HCT116 (cell line): ENCODE data around the gene STK36. TPM values are rescaled to one million over a fixed set of nuclear protein-coding genes. Genes with fewer than 3 reads are reported as not detected.

Experiments
- ATAC-seq: fragments of 200-7000 bp; cut with Tn5 transposase; 2 replicates; pipeline ENCODE4 v1.9.1; 2020; ENCODE audit warnings: mild to moderate bottlenecking, moderate library complexity
- BruUV-seq: library from RNA; stranded (reverse); fragments of 400-500 nt; replicated peaks from 2 replicates; lab custom pipeline; 2021; lab: Mats Ljungman, UMichigan
- CTCF ChIA-PET: fragments of 300-600 bp; sonication (Branson Sonifier 250); formaldehyde crosslinking; loops from one replicate; lab custom pipeline; 2021; ENCODE audit warnings: antibody characterized with exemption; lab: Charles Lee
- POLR2A ChIA-PET: fragments of 300-600, 350-600 bp; sonication (Branson Sonifier 250); formaldehyde crosslinking; loops from one replicate; lab custom pipeline; 2021; ENCODE audit warnings: antibody characterized with exemption; lab: Charles Lee
- RAD21 ChIA-PET, 2 experiments: fragments of 300-600 bp; sonication (Branson Sonifier 250); formaldehyde crosslinking; loops; one replicate each; lab custom pipeline; 2023; ENCODE audit warnings: low total read pairs in 2 of 2; ENCODE audit not compliant: uncharacterized antibody in 2 of 2, unreplicated experiment in 2 of 2, low non-redundant PET in 1 of 2; lab: Charles Lee
- DNase-seq: peaks from one replicate; pipeline ENCODE4 v3.0.0-alpha.2; 2010; ENCODE audit warnings: low read depth, low spot score
- H2AFZ ChIP-seq: fragments of 200-600 bp; shearing (Covaris generic), sonication (generic); 2 replicates; pipeline ENCODE4 v1.6.1; 2017; ENCODE audit warnings: low read depth, mixed run types, mixed read lengths, antibody characterized with exemption, low read length; ENCODE audit not compliant: poor library complexity, severe bottlenecking
- H3K27ac ChIP-seq: 2 replicates; pipeline ENCODE4 v1.5.1; 2012; ENCODE audit warnings: low read depth, low read length
- H3K27me3 ChIP-seq: fragments of 200-600 bp; sonication (generic); 2 replicates; pipeline ENCODE4 v1.6.1; 2016; ENCODE audit warnings: mixed run types, low read length, mixed read lengths; ENCODE audit not compliant: insufficient read depth
- H3K36me3 ChIP-seq, 2 experiments: fragments of 200-500 bp in 1 of 2; fragments of 200-600 bp in 1 of 2; sonication (Bioruptor generic) in 1 of 2; sonication (generic) in 1 of 2; 2 replicates each; pipeline versions ENCODE4 v1.5.1 to v1.6.1; 2014 to 2016; ENCODE audit warnings: low read length in 2 of 2, inconsistent platforms in 1 of 2, mixed read lengths in 1 of 2, mixed run types in 1 of 2; ENCODE audit not compliant: insufficient read depth in 2 of 2, control insufficient read depth in 1 of 2
- H3K4me1 ChIP-seq, 2 experiments: fragments of 200-600 bp in 1 of 2; sonication (generic) in 1 of 2; 2 replicates each; pipeline versions ENCODE4 v1.5.1 to v1.6.1; 2012 to 2017; ENCODE audit warnings: low read length in 2 of 2, inconsistent platforms in 1 of 2, mild to moderate bottlenecking in 1 of 2, mixed read lengths in 1 of 2, mixed run types in 1 of 2, moderate library complexity in 1 of 2; ENCODE audit not compliant: insufficient read depth in 2 of 2, control insufficient read depth in 1 of 2
- H3K4me2 ChIP-seq: fragments of 200-600 bp; sonication (generic); 2 replicates; pipeline ENCODE4 v1.6.1; 2017; ENCODE audit warnings: mixed run types, low read length, mixed read lengths
- H3K4me3 ChIP-seq, 2 experiments: fragments of 200-600 bp in 1 of 2; sonication (generic) in 1 of 2; replicated peaks in 1 of 2; 2 replicates each; pipeline ENCODE4 v1.5.1; 2011 to 2016; ENCODE audit warnings: low read length in 2 of 2, control low read depth in 1 of 2, low read depth in 1 of 2, mild to moderate bottlenecking in 1 of 2, mixed read lengths in 1 of 2, mixed run types in 1 of 2
- H3K79me2 ChIP-seq: fragments of 200-600 bp; sonication (generic); 2 replicates; pipeline ENCODE4 v1.6.1; 2017; ENCODE audit warnings: mild to moderate bottlenecking, mixed run types, low read length, moderate library complexity, mixed read lengths; ENCODE audit not compliant: insufficient read depth
- H3K9ac ChIP-seq: fragments of 200-600 bp; sonication (generic); 2 replicates; pipeline ENCODE4 v1.6.1; 2016; ENCODE audit warnings: low read length, mixed read lengths
- H3K9me2 ChIP-seq: fragments of 200-600 bp; sonication (generic), shearing (Covaris generic); 2 replicates; pipeline ENCODE4 v1.6.1; 2017; ENCODE audit warnings: mixed run types, mild to moderate bottlenecking, moderate library complexity; ENCODE audit not compliant: insufficient read depth
- H3K9me3 ChIP-seq, 2 experiments: fragments of 200-500 bp in 1 of 2; fragments of 200-600 bp in 1 of 2; sonication (Bioruptor generic) in 1 of 2; sonication (generic) in 1 of 2; 2 replicates each; pipeline ENCODE4 v1.6.1; 2014 to 2017; ENCODE audit warnings: low read length in 2 of 2, mixed read lengths in 2 of 2, inconsistent platforms in 1 of 2, low read depth in 1 of 2, mild to moderate bottlenecking in 1 of 2, mixed run types in 1 of 2, moderate library complexity in 1 of 2; ENCODE audit not compliant: control insufficient read depth in 1 of 2, insufficient read depth in 1 of 2
- H4K20me1 ChIP-seq: fragments of 200-600 bp; sonication (generic), shearing (Covaris generic); 2 replicates; pipeline ENCODE4 v1.6.1; 2017; ENCODE audit warnings: mixed run types, mild to moderate bottlenecking, moderate library complexity; ENCODE audit not compliant: insufficient read depth
- EZH2phosphoT487 ChIP-seq: fragments of 200-600 bp; IDR thresholded peaks from 2 replicates; pipeline ENCODE4 v1.6.1; 2018; ENCODE audit warnings: antibody characterized with exemption, borderline replicate concordance
- FOSL1 ChIP-seq: IDR thresholded peaks from 2 replicates; pipeline ENCODE4 v1.6.1; 2012; ENCODE audit warnings: low read depth
- JUND ChIP-seq: IDR thresholded peaks from 2 replicates; pipeline ENCODE4 v1.6.1; 2012
- POLR2A ChIP-seq: IDR thresholded peaks from 2 replicates; pipeline ENCODE4 v1.7.0; 2011; ENCODE audit warnings: borderline replicate concordance; ENCODE audit not compliant: insufficient read depth, insufficient read length; ENCODE audit errors: extremely low read depth
- SIN3A ChIP-seq: IDR thresholded peaks from 2 replicates; pipeline ENCODE4 v1.6.1; 2012; ENCODE audit warnings: low read depth
- SP1 ChIP-seq: IDR thresholded peaks from 2 replicates; pipeline ENCODE4 v1.6.1; 2012; ENCODE audit warnings: low read depth
- SRF ChIP-seq: IDR thresholded peaks from 2 replicates; pipeline ENCODE4 v1.6.1; 2012; ENCODE audit warnings: low read depth
- TCF7L2 ChIP-seq: IDR thresholded peaks from 2 replicates; pipeline ENCODE4 v1.7.0; 2011; ENCODE audit warnings: borderline replicate concordance, inconsistent platforms; ENCODE audit not compliant: insufficient read depth, insufficient read length; ENCODE audit errors: extremely low read depth
- YY1 ChIP-seq: IDR thresholded peaks from 2 replicates; pipeline ENCODE4 v1.6.1; 2011; ENCODE audit warnings: low read length, low read depth, moderate library complexity, mild to moderate bottlenecking; ENCODE audit not compliant: insufficient replicate concordance; ENCODE audit errors: extremely low read depth
- ZNF274 ChIP-seq: fragments of 200-500 bp; sonication (Bioruptor generic); IDR thresholded peaks from 2 replicates; pipeline ENCODE4 v1.6.1; 2014; ENCODE audit warnings: mild to moderate bottlenecking, low read depth, low read length, inconsistent platforms
- intact Hi-C: fragments of 100-400 bp; cut with micrococcal nuclease; formaldehyde crosslinking; loops from 2 replicates; pipeline ENCODE4 v1.10.0; 2022
- total RNA-seq: library from RNA; stranded (reverse); gene quantifications from one replicate; pipeline ENCODE4 v1.2.1, GENCODE V29; 2021; ENCODE audit not compliant: unreplicated experiment
- TF ChIP-seq, protein P1 (sequence below), 3 experiments: fragments of 200-600 bp in 1 of 3; sonication (generic) in 1 of 3; IDR thresholded peaks in 2 of 3; conservative IDR thresholded peaks in 1 of 3; 2 replicates each; pipeline ENCODE4 v1.5.1; 2012 to 2017; ENCODE audit warnings: low read depth in 2 of 3, low read length in 2 of 3, antibody characterized with exemption in 1 of 3, borderline replicate concordance in 1 of 3, control low read depth in 1 of 3, mild to moderate bottlenecking in 1 of 3, mixed read lengths in 1 of 3, mixed run types in 1 of 3, moderate library complexity in 1 of 3; ENCODE audit not compliant: insufficient read depth in 1 of 3
- TF ChIP-seq, protein P2 (sequence below): IDR thresholded peaks from 2 replicates; pipeline ENCODE4 v1.6.1; 2011; ENCODE audit warnings: mild to moderate bottlenecking, low read length, moderate library complexity; ENCODE audit not compliant: insufficient replicate concordance; ENCODE audit errors: extremely low read depth

Gene STK36
- total RNA-seq, 1 experiment from 2014 or later, result 45.5 TPM

DNA sequence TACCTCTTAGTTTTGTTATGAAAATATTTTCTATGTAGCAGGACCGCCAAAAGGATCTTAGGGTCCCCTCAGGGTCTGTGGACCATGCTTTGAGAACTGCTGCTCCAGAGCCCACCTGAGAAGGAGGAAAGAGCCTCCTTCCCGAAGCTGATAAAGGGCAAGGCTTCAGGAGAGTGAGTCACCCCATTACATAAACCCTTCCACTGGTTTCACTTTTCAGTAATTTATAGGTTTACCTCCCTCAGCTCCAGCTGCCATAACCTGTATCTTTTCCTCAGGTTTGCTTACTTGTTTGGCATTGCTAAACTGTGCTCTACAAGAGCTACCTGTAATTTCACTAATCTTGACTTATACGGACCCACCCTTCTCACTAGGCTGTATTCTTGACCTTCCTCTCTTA lies 45.4 kb downstream of the STK36 start:
- no peaks in the 10 kb centered on the region for H3K27me3 ChIP-seq
- H3K4me3 ChIP-seq, result no peak overlapping the region
- POLR2A ChIA-PET, result no interaction called here
- BruUV-seq, result no TSS peak
- H3K9ac ChIP-seq, result no peak overlapping the region
- H3K9me3 ChIP-seq, result no peaks in the 10 kb centered on the region
- peak overlapping the region; percentile 31; the same call in 1 of the 2 replicates for H3K4me2 ChIP-seq
- RAD21 ChIA-PET, result interaction anchor here in 1 of 2 experiments (0.8 kb wide), 1 partner anchor 14 kb away, joined by 3 read pairs; no protein-coding TSS in a partner anchor
- H3K79me2 ChIP-seq, result peaks cover 97% of the 10 kb centered on the region
- CTCF ChIA-PET, result no interaction called here
- H3K36me3 ChIP-seq, result peaks cover 4 to 5% of the 10 kb centered on the region in 2 experiments; a peak in 1 of 4 replicates
- intact Hi-C loops, result no loop called here
- no peak overlapping the region for H3K27ac ChIP-seq
- DNase-seq, result no peak
- ATAC-seq, result no peak
- H3K4me1 ChIP-seq, result peaks cover 6 to 15% of the 10 kb centered on the region in 2 experiments; a peak in 3 of 4 replicates
- H4K20me1 ChIP-seq, result peaks cover 10% of the 10 kb centered on the region; the same call in 1 of the 2 replicates
- H3K9me2 ChIP-seq, result no peaks in the 10 kb centered on the region
- TF ChIP-seq EZH2phosphoT487 (no peak), FOSL1 (peak; percentile 54), POLR2A (no peak), SRF (no peak), JUND (0 out of 2 replicates have a peak, but pooled peaks have one; percentile 39), SP1 (no peak)
- H2AFZ ChIP-seq, result no peak overlapping the region

DNA sequence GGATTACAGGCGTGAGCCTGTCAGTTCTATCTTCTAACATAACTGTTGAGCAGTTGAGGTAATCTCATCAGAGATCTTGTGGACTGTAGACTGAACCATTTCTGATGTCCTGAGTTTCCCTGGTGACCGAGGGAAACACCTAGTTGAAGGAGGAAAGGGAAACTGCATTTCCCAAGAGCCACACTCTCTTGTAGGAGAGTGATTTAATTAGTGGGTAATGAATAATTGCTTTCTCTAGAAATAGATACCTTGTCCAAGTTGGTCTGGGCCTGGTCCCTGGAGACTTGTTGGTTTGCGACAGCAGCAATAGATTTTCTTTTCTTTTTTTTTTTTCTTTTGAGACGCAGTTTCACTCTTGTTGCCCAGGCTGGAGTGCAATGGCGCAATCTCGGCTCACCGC lies 46.2 kb downstream of the STK36 start:
- peaks cover 6 to 14% of the 10 kb centered on the region in 2 experiments; a peak in 3 of 4 replicates for H3K4me1 ChIP-seq
- H3K27ac ChIP-seq, result no peak overlapping the region
- no peak overlapping the region for H3K4me2 ChIP-seq
- H3K36me3 ChIP-seq, result peaks cover 4 to 5% of the 10 kb centered on the region in 2 experiments; a peak in 1 of 4 replicates
- no peaks in the 10 kb centered on the region for H3K9me2 ChIP-seq
- intact Hi-C loops, result no loop called here
- H3K9me3 ChIP-seq, result no peaks in the 10 kb centered on the region
- no peak overlapping the region for H3K9ac ChIP-seq
- CTCF ChIA-PET, result no interaction called here
- peaks cover 10% of the 10 kb centered on the region; the same call in 1 of the 2 replicates for H4K20me1 ChIP-seq
- no peak overlapping the region for H3K4me3 ChIP-seq
- TF ChIP-seq, protein P1, sequence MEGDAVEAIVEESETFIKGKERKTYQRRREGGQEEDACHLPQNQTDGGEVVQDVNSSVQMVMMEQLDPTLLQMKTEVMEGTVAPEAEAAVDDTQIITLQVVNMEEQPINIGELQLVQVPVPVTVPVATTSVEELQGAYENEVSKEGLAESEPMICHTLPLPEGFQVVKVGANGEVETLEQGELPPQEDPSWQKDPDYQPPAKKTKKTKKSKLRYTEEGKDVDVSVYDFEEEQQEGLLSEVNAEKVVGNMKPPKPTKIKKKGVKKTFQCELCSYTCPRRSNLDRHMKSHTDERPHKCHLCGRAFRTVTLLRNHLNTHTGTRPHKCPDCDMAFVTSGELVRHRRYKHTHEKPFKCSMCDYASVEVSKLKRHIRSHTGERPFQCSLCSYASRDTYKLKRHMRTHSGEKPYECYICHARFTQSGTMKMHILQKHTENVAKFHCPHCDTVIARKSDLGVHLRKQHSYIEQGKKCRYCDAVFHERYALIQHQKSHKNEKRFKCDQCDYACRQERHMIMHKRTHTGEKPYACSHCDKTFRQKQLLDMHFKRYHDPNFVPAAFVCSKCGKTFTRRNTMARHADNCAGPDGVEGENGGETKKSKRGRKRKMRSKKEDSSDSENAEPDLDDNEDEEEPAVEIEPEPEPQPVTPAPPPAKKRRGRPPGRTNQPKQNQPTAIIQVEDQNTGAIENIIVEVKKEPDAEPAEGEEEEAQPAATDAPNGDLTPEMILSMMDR (IDR thresholded peaks at IDR 0.05 in 2 of 3, conservative IDR thresholded peaks at IDR 0.05 in 1 of 3; ENCODE audit: borderline replicate concordance in 1 of 3, insufficient read depth in 1 of 3, low read depth in 2 of 3, low read length in 2 of 3), result no peak
- TF ChIP-seq YY1 (no peak), EZH2phosphoT487 (no peak), TCF7L2 (no peak), ZNF274 (no peak), SIN3A (no peak)
- TF ChIP-seq, protein P2, sequence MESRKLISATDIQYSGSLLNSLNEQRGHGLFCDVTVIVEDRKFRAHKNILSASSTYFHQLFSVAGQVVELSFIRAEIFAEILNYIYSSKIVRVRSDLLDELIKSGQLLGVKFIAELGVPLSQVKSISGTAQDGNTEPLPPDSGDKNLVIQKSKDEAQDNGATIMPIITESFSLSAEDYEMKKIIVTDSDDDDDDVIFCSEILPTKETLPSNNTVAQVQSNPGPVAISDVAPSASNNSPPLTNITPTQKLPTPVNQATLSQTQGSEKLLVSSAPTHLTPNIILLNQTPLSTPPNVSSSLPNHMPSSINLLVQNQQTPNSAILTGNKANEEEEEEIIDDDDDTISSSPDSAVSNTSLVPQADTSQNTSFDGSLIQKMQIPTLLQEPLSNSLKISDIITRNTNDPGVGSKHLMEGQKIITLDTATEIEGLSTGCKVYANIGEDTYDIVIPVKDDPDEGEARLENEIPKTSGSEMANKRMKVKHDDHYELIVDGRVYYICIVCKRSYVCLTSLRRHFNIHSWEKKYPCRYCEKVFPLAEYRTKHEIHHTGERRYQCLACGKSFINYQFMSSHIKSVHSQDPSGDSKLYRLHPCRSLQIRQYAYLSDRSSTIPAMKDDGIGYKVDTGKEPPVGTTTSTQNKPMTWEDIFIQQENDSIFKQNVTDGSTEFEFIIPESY, result no peak
- ATAC-seq (no peak), DNase-seq (no peak)
- no peak overlapping the region for H2AFZ ChIP-seq
- RAD21 ChIA-PET, result no interaction called here
- no peaks in the 10 kb centered on the region for H3K27me3 ChIP-seq
- peaks cover 97% of the 10 kb centered on the region for H3K79me2 ChIP-seq
- BruUV-seq, result no TSS peak
- POLR2A ChIA-PET, result no interaction called here
